ENCODE measurements around the gene HECTD2.
"Not testable (repeated sequence)": the region's sequence is repeated elsewhere in the genome, so short reads cannot be mapped to it uniquely, and the experiment has no call there.

The HECTD2 gene

DNA sequence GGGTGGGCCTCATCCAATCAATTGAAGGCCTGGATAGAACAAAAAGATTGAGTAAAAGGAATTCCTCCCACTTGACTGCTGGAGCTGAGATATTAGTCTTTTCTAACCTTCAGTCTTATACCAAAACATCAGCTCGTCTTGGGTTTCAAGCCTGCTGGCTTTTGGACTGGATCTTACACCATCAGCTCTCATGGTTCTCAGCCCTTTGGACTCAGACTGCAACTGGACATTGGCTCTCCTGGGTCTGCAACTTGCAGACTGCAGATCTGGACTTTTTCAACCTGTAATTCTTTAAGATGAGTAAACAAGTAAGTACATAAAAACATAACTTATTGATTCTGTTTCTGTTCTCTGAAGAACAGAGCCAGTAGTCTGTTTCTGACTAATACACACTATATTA is 149.0 kb downstream of the HECTD2 start:
- no peaks in the 10 kb centered on the region for H3K27me3 ChIP-seq
- TF ChIP-seq, protein P1, sequence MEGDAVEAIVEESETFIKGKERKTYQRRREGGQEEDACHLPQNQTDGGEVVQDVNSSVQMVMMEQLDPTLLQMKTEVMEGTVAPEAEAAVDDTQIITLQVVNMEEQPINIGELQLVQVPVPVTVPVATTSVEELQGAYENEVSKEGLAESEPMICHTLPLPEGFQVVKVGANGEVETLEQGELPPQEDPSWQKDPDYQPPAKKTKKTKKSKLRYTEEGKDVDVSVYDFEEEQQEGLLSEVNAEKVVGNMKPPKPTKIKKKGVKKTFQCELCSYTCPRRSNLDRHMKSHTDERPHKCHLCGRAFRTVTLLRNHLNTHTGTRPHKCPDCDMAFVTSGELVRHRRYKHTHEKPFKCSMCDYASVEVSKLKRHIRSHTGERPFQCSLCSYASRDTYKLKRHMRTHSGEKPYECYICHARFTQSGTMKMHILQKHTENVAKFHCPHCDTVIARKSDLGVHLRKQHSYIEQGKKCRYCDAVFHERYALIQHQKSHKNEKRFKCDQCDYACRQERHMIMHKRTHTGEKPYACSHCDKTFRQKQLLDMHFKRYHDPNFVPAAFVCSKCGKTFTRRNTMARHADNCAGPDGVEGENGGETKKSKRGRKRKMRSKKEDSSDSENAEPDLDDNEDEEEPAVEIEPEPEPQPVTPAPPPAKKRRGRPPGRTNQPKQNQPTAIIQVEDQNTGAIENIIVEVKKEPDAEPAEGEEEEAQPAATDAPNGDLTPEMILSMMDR (IDR thresholded peaks at IDR 0.05): no peak

DNA sequence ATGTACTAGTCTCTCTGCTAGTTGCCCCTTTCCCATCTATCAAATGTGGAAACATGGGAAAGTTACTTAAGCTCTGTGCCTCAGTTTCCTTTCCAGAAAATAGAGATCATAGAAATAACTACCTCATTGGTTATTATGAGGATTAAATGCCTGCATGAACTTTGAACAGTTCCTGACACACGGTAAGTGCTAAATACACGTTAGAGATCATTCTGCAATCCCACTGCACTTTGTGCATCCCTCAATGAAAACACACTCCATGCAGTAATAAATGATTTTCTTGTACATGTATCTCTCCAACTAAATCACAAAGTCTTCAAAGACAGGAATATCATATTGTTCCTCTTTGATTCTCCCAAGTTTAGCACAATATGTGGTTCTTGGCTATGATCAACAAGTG is 149.6 kb downstream of the HECTD2 start:
- H3K27me3 ChIP-seq: no peaks in the 10 kb centered on the region
- no peak overlapping the region for H3K27ac ChIP-seq
- H3K4me3 ChIP-seq (ENCODE audit: low read depth in 1 of 2, low read length in 1 of 2): no peak overlapping the region
- TF ChIP-seq, protein P1 (IDR thresholded peaks at IDR 0.05): no peak
- no peaks in the 10 kb centered on the region for H3K4me1 ChIP-seq (ENCODE audit: control insufficient read depth in 1 of 2, insufficient read depth in 1 of 2, low read depth in 1 of 2, low read length in 1 of 2)
- no peaks in the 10 kb centered on the region for H3K36me3 ChIP-seq
- no peaks in the 10 kb centered on the region for H3K9me3 ChIP-seq

More for the DNA sequence above, 149.0 kb downstream of the HECTD2 start:
- Histone ChIP-seq H3K27ac (no peak overlapping the region), H3K36me3 (no peaks in the 10 kb centered on the region), H3K9me3 (no peaks in the 10 kb centered on the region), H3K4me3 (ENCODE audit: low read depth in 1 of 2, low read length in 1 of 2) (no peak overlapping the region), H3K4me1 (ENCODE audit: control insufficient read depth in 1 of 2, insufficient read depth in 1 of 2, low read depth in 1 of 2, low read length in 1 of 2) (no peaks in the 10 kb centered on the region)

DNA sequence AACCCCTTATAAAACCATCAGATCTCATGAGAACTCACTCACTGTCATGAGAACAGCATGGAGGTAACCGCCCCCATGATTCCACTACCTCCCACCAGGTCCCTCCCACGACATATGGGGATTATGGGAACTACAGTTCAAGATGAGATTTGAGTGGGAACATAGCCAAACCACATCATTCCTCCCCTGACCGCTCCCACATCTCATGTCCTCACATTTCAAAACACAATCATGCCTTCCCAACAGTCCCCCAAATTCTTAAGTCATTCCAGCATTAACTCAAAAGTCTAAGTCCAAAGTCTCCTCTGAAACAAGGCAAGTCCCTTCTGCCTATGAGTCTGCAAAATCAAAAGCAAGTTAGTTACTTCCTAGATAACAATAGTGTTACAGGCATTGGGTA is 150.7 kb downstream of the HECTD2 start:
- not testable (repeated sequence) for H3K4me1 ChIP-seq (ENCODE audit: control insufficient read depth in 1 of 2, insufficient read depth in 1 of 2, low read depth in 1 of 2, low read length in 1 of 2); H3K27me3 ChIP-seq; H3K27ac ChIP-seq; H3K4me3 ChIP-seq (ENCODE audit: low read depth in 1 of 2, low read length in 1 of 2); H3K9me3 ChIP-seq; H3K36me3 ChIP-seq

DNA sequence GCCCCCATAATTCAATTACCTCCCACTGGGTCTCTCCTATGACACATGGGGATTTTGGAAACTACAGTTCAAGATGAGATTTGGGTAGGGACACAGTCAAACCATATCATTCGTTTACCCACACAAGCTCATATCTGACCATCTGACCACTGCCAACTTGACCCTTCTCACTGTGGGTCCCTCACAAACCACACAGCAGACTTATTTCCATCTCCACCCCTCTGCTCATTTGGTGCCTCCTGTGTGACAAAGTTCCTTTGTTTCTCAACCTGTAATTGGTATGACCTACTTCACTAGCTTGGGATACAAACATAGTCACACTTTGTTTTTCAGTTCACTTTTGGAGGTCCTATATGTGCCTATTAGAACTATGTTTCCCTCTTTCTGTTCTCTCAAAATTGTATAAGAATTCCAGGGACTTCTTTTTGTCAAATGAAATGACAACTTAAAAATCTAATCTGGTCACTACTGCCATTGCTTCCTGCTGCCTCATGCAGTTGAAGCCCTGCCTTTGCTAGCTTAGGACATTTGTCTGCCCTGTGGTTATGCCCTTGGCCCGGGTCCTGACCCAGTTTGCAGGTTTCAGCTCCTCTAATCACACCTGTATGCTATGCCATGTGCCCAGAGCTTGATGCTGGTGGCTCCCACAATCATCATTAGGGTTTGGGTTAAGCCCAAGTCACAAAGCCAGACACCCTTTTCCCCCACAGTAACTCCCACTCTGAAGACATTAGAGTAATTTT is 152.9 kb downstream of the HECTD2 start:
- H3K4me1 ChIP-seq (ENCODE audit: control insufficient read depth in 1 of 2, insufficient read depth in 1 of 2, low read depth in 1 of 2, low read length in 1 of 2): no peaks in the 10 kb centered on the region
- no peak overlapping the region for H3K27ac ChIP-seq
- TF ChIP-seq, protein P1 (IDR thresholded peaks at IDR 0.05): no peak
- no peak overlapping the region for H3K4me3 ChIP-seq (ENCODE audit: low read depth in 1 of 2, low read length in 1 of 2)
- no peaks in the 10 kb centered on the region for H3K27me3 ChIP-seq
- H3K9me3 ChIP-seq: no peaks in the 10 kb centered on the region
- no peaks in the 10 kb centered on the region for H3K36me3 ChIP-seq

GRCh38 chr10:91564026-91564425 is 153.9 kb downstream of the HECTD2 start:
- Histone ChIP-seq H3K27me3 (no peaks in the 10 kb centered on the region), H3K27ac (no peak overlapping the region), H3K36me3 (no peaks in the 10 kb centered on the region), H3K4me1 (ENCODE audit: control insufficient read depth in 1 of 2, insufficient read depth in 1 of 2, low read depth in 1 of 2, low read length in 1 of 2) (no peaks in the 10 kb centered on the region), H3K4me3 (ENCODE audit: low read depth in 1 of 2, low read length in 1 of 2) (no peak overlapping the region), H3K9me3 (no peaks in the 10 kb centered on the region)
- TF ChIP-seq, protein P1 (IDR thresholded peaks at IDR 0.05): no peak

All from neutrophil (primary cell).